ENCODE data around the gene ARHGAP25. TPM values are rescaled to one million over a fixed set of nuclear protein-coding genes. Genes with fewer than 3 reads are reported as not detected.

ARHGAP25 gene
- total RNA-seq, 4 donors from 2014 or later: 6.1 to 40.8 (median 11.7) TPM

DNA sequence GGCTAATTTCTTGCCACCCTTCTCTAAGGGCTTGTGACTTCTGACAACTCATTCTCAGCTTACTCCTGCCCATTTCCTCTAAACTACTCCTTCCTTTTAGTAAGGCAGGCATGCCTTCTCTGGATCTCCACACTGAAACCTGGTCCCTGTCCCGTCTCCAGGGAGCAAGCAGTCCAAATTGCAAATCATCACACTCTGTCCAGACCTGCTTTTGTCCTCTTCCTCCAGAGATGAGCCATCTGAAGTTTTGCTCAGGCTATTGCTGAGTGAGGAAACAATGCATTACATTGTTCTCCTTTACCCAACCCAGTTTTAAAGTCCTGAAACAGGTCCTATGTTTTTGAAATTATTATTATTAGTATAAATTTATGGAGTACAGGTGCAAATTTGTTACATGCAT, 57.3 kb downstream of the ARHGAP25 start:
- DNase-seq (ENCODE audit: low spot score) (no peak), ATAC-seq (ENCODE audit: low FRiP score) (no peak)
- TF ChIP-seq CTCF (IDR thresholded peaks at IDR 0.05): no peak

GRCh38 chr2:68792751-68793150, 58.1 kb downstream of the ARHGAP25 start:
- no peak for ATAC-seq (ENCODE audit: low FRiP score)
- no peak for TF ChIP-seq CTCF (IDR thresholded peaks at IDR 0.05)

DNA sequence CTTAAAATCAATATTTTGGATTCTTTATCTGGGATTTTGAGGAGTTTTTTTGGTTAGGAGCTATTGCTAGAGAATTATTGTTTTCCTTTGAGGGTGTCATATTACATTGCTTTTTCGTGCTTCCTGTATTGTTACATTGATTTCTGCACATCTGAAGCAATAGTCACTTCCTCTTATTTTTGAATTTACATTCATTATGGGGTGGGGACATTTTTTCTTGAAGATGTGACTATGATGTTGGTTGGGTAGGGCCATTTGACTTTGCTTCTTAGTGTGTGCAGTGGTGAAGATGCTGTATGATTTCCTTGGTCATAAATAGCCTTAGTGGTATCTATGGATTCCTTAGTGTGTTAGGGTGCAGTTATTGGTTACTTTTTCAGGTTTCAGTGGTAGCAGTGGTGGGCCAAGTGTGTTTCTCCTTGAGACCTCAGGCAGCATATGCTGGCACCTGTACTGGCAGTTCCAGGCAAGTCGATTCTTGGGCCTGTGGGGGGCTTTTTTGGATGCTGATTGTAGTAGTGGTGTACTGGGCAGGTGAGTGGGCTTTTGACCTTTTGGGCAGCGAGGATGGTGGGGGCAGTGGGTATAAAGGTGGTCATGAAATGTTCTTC, 61.8 kb downstream of the ARHGAP25 start:
- no peak for TF ChIP-seq CTCF (IDR thresholded peaks at IDR 0.05)
- ATAC-seq (ENCODE audit: low FRiP score) (no peak), DNase-seq (ENCODE audit: low spot score) (no peak)

More at GRCh38 chr2:68792751-68793150, 58.1 kb downstream of the ARHGAP25 start:
- DNase-seq (ENCODE audit: low spot score): no peak

- no peak for TF ChIP-seq CTCF (IDR thresholded peaks at IDR 0.05)
- ATAC-seq (ENCODE audit: low FRiP score): no peak
- no peak for DNase-seq (ENCODE audit: low spot score)
These were observed 64.0 kb downstream of the ARHGAP25 start for GRCh38 chr2:68798569-68798968.

DNA sequence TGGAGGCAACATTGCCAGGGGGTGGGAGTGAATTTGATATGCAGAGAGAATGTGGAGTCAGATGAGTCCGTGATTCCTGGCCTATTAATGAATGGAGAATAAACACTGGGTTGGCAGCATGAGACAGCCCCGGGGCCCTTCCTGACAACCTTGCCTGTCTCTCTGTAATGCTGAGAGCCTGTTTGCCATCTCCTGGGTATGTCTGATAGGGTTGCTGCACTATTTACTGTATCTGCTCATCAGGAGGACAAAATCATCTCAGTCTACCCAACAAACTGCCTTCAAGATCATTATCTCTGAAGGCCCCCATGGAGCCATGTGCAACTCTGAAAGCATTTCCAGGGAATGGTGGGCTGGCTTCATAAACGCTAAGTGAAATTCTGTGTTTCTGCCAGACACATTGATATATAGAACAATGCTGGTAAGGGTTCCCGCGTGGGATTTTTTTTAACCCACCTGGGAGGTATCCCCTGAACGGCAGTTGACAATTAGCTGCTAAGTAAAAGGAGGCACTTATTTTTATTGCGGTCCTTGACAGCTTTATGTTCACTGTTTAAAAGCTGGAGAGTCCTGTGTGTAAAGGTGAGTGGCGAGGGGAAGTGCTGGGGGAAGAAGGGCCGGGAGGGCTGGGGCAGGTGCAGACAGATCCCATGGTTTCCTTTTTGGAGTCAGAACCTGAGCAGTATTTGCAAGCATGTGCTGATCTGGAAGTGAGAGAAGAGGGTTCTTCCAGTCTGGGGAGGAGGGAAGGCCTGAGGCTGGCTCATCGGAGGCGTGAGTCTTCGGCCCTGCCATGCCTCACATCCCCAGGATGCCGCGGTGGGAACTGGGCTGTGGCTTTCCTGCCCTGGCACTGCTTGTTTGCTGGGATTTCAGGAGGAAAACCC, 64.8 kb downstream of the ARHGAP25 start:
- TF ChIP-seq CTCF (IDR thresholded peaks at IDR 0.05): no peak
- ATAC-seq (ENCODE audit: low FRiP score) (peak; percentile 8), DNase-seq (ENCODE audit: low spot score) (no peak)

- ATAC-seq (ENCODE audit: low FRiP score) (peak; percentile 33), DNase-seq (ENCODE audit: low spot score) (no peak)
- TF ChIP-seq CTCF (IDR thresholded peaks at IDR 0.05): no peak
These were observed 65.4 kb downstream of the ARHGAP25 start for GRCh38 chr2:68800027-68800401.

Data from omental fat pad (tissue), 4 donors.